ENCODE measurements around the gene ZNF292. TPM values are rescaled to one million over a fixed set of nuclear protein-coding genes. Genes with fewer than 3 reads are reported as not detected.

ZNF292 gene
- total and polyA plus RNA-seq, 10 of the 15 experiments (the other 5 are each of a cell fraction or from before 2014, with no cell fraction given): 11.1 to 57.6 (median 30.6) TPM

- POLR2A ChIA-PET: no interaction called here
- ATAC-seq: no peak
- TF ChIP-seq PAX5 (IDR thresholded peaks at IDR 0.05; ENCODE audit: borderline replicate concordance, low read depth, low read length): no peak
- TF ChIP-seq TCF12 (IDR thresholded peaks at IDR 0.05; ENCODE audit: low read depth, low read length): no peak
- no peak for TF ChIP-seq SIX5 (IDR thresholded peaks at IDR 0.05; ENCODE audit: low read depth, low read length, severe bottlenecking)
- no peak for TF ChIP-seq CBFB (IDR thresholded peaks at IDR 0.05; ENCODE audit: low read depth)
- no peak for TF ChIP-seq TCF7 (IDR thresholded peaks at IDR 0.05; ENCODE audit: borderline replicate concordance)
- no peak for TF ChIP-seq PML (IDR thresholded peaks at IDR 0.05; ENCODE audit: low read length)
- TF ChIP-seq ETV6 (conservative IDR thresholded peaks at IDR 0.05 in 1 of 2, IDR thresholded peaks at IDR 0.05 in 1 of 2; ENCODE audit: borderline replicate concordance in 1 of 2, low read depth in 1 of 2): no peak
- no peak for TF ChIP-seq MAX (IDR thresholded peaks at IDR 0.05; ENCODE audit: low read depth, low read length)
- no peak for TF ChIP-seq REST (IDR thresholded peaks at IDR 0.05; ENCODE audit: low read depth, low read length)
- TF ChIP-seq CBX3 (IDR thresholded peaks at IDR 0.05; ENCODE audit: borderline replicate concordance, low read depth): no peak
- TF ChIP-seq ZNF687 (IDR thresholded peaks at IDR 0.05): no peak
- TF ChIP-seq MEF2A (IDR thresholded peaks at IDR 0.05; ENCODE audit: insufficient read depth, low read depth, low read length): no peak
- TF ChIP-seq RELA (IDR thresholded peaks at IDR 0.05; ENCODE audit: borderline replicate concordance, partially characterized antibody): no peak
- TF ChIP-seq FOS (IDR thresholded peaks at IDR 0.05; ENCODE audit: borderline replicate concordance, extremely low read depth, insufficient read length): no peak
- no peak for TF ChIP-seq FOXM1 (IDR thresholded peaks at IDR 0.05; ENCODE audit: low read depth, low read length)
- TF ChIP-seq POLR2A (IDR thresholded peaks at IDR 0.05; ENCODE audit: low read depth, low read length): no peak
- no peak for TF ChIP-seq MLLT1 (IDR thresholded peaks at IDR 0.05)
Measured at GRCh38 chr6:87287251-87287650, 131.9 kb downstream of the ZNF292 start.

More at GRCh38 chr6:87287251-87287650, 131.9 kb downstream of the ZNF292 start:
- H3K4me3 ChIP-seq: no peak overlapping the region
- ChIA-PET SMC1A (ENCODE audit: uncharacterized antibody, unreplicated experiment) (no interaction called here), CTCF (no interaction called here), RAD21 (ENCODE audit: unreplicated experiment) (no interaction called here)
- WGBS (ENCODE audit: insufficient coverage, insufficient replicate concordance, low lambda C conversion rate, missing lambda C conversion rate): 87% methylated on average over 2 of the region's 2 CpGs
- H3K4me2 ChIP-seq (ENCODE audit: control insufficient read depth, insufficient read depth): no peak overlapping the region
- no peaks in the 10 kb centered on the region; a peak in 1 of 4 replicates for H3K27me3 ChIP-seq (replicated peaks in 1 of 2; ENCODE audit: control insufficient read depth in 2 of 2, insufficient read depth in 2 of 2, low read length in 1 of 2)
- no peak overlapping the region for H2AFZ ChIP-seq (ENCODE audit: control insufficient read depth, low read depth, low read length)
- intact Hi-C loops (cut with micrococcal nuclease; ENCODE audit: unreplicated experiment) (no loop called here), in situ Hi-C loops (cut with MboI) (no loop called here)
- FAIRE-seq (no peak), DNase-seq (ENCODE audit: low read depth, low spot score) (no peak)
- no peak overlapping the region for H3K9ac ChIP-seq (ENCODE audit: control insufficient read depth, insufficient read depth, low read length)
- no peaks in the 10 kb centered on the region for H3K4me1 ChIP-seq (ENCODE audit: control insufficient read depth, insufficient read depth, low read length)
- no peak overlapping the region for H3K27ac ChIP-seq (ENCODE audit: control insufficient read depth, insufficient read depth)
- no peaks in the 10 kb centered on the region for H4K20me1 ChIP-seq (ENCODE audit: control insufficient read depth, insufficient read depth)
- H3K79me2 ChIP-seq (ENCODE audit: control insufficient read depth, insufficient read depth, low read length): no peaks in the 10 kb centered on the region
- no peaks in the 10 kb centered on the region for H3K36me3 ChIP-seq (ENCODE audit: control insufficient read depth in 2 of 2, insufficient read depth in 2 of 2, low read length in 1 of 2)
- no TSS peak for BruUV-seq (replicated peaks)
- H3K9me3 ChIP-seq (replicated peaks; ENCODE audit: control insufficient read depth, insufficient read depth, low read length): no peaks in the 10 kb centered on the region
